Measurements from ENCODE around the gene ADCY9.

GRCh38 chr16:4120176-4120575 is 3.9 kb upstream of the ADCY9 start:
- TF ChIP-seq CTCF (IDR thresholded peaks at IDR 0.05; ENCODE audit: low read depth, low read length, poor library complexity, severe bottlenecking) = no peak
- TF ChIP-seq EZH2phosphoT487 (IDR thresholded peaks at IDR 0.05; ENCODE audit: borderline replicate concordance, low read length) = no peak

Data from DOHH2 (cell line).